Measurements from ENCODE around the gene KIF5C. TPM values are rescaled to one million over a fixed set of nuclear protein-coding genes. Genes with fewer than 3 reads are reported as not detected.

KIF5C gene
- total RNA-seq, 1 donor, result 0.36 TPM

GRCh38 chr2:148959745-148960144 is 84.7 kb downstream of the KIF5C start:
- no peaks in the 10 kb centered on the region for H4K20me1 ChIP-seq (ENCODE audit: insufficient read depth, low read length)
- H3K4me1 ChIP-seq (ENCODE audit: insufficient read depth, low read length), result no peaks in the 10 kb centered on the region
- TF ChIP-seq CTCF (IDR thresholded peaks at IDR 0.05; ENCODE audit: extremely low read depth, low read depth, low read length), result no peak
- H3K4me3 ChIP-seq (ENCODE audit: insufficient read depth, low read length), result no peak overlapping the region
- H3K27ac ChIP-seq (ENCODE audit: low read depth, low read length), result no peak overlapping the region
- H3K9me3 ChIP-seq (ENCODE audit: low read depth, low read length), result no peaks in the 10 kb centered on the region
- H3K79me2 ChIP-seq (ENCODE audit: insufficient read depth, low read length), result no peaks in the 10 kb centered on the region
- H3K36me3 ChIP-seq (ENCODE audit: insufficient read depth, low read length), result no peaks in the 10 kb centered on the region
- H2AFZ ChIP-seq (ENCODE audit: low read length), result no peak overlapping the region
- H3K4me2 ChIP-seq (ENCODE audit: insufficient read depth, low read length), result no peak overlapping the region
- no peaks in the 10 kb centered on the region for H3K27me3 ChIP-seq (ENCODE audit: insufficient read depth, low read length)
- DNase-seq (ENCODE audit: insufficient read length, low spot score, missing footprints), result no peak

GRCh38 chr2:148960483-148960882 is 85.5 kb downstream of the KIF5C start:
- no peaks in the 10 kb centered on the region for H3K4me1 ChIP-seq (ENCODE audit: insufficient read depth, low read length)
- no peak for TF ChIP-seq CTCF (IDR thresholded peaks at IDR 0.05; ENCODE audit: extremely low read depth, low read depth, low read length)
- no peak for DNase-seq (ENCODE audit: insufficient read length, low spot score, missing footprints)
- H4K20me1 ChIP-seq (ENCODE audit: insufficient read depth, low read length), result no peaks in the 10 kb centered on the region
- no peak overlapping the region for H3K4me2 ChIP-seq (ENCODE audit: insufficient read depth, low read length)
- H3K27ac ChIP-seq (ENCODE audit: low read depth, low read length), result no peak overlapping the region
- H3K9me3 ChIP-seq (ENCODE audit: low read depth, low read length), result no peaks in the 10 kb centered on the region
- H2AFZ ChIP-seq (ENCODE audit: low read length), result no peak overlapping the region
- H3K27me3 ChIP-seq (ENCODE audit: insufficient read depth, low read length), result no peaks in the 10 kb centered on the region
- H3K4me3 ChIP-seq (ENCODE audit: insufficient read depth, low read length), result no peak overlapping the region
- H3K79me2 ChIP-seq (ENCODE audit: insufficient read depth, low read length), result no peaks in the 10 kb centered on the region
- no peaks in the 10 kb centered on the region for H3K36me3 ChIP-seq (ENCODE audit: insufficient read depth, low read length)

GRCh38 chr2:148963461-148963860 is 88.4 kb downstream of the KIF5C start:
- Histone ChIP-seq H3K27me3 (ENCODE audit: insufficient read depth, low read length) (no peaks in the 10 kb centered on the region), H2AFZ (ENCODE audit: low read length) (no peak overlapping the region), H3K4me3 (ENCODE audit: insufficient read depth, low read length) (no peak overlapping the region), H3K27ac (ENCODE audit: low read depth, low read length) (no peak overlapping the region), H3K36me3 (ENCODE audit: insufficient read depth, low read length) (no peaks in the 10 kb centered on the region), H3K4me1 (ENCODE audit: insufficient read depth, low read length) (no peaks in the 10 kb centered on the region), H3K79me2 (ENCODE audit: insufficient read depth, low read length) (no peaks in the 10 kb centered on the region), H3K9me3 (ENCODE audit: low read depth, low read length) (no peaks in the 10 kb centered on the region), H3K4me2 (ENCODE audit: insufficient read depth, low read length) (no peak overlapping the region), H4K20me1 (ENCODE audit: insufficient read depth, low read length) (no peaks in the 10 kb centered on the region)
- no peak for TF ChIP-seq CTCF (IDR thresholded peaks at IDR 0.05; ENCODE audit: extremely low read depth, low read depth, low read length)
- no peak for DNase-seq (ENCODE audit: insufficient read length, low spot score, missing footprints)

GRCh38 chr2:148965623-148966437 is 90.8 kb downstream of the KIF5C start:
- Histone ChIP-seq H3K4me1 (ENCODE audit: insufficient read depth, low read length) (no peaks in the 10 kb centered on the region), H3K4me2 (ENCODE audit: insufficient read depth, low read length) (no peak overlapping the region), H3K36me3 (ENCODE audit: insufficient read depth, low read length) (no peaks in the 10 kb centered on the region), H3K27me3 (ENCODE audit: insufficient read depth, low read length) (no peaks in the 10 kb centered on the region), H3K9me3 (ENCODE audit: low read depth, low read length) (no peaks in the 10 kb centered on the region), H3K27ac (ENCODE audit: low read depth, low read length) (no peak overlapping the region), H2AFZ (ENCODE audit: low read length) (no peak overlapping the region), H3K79me2 (ENCODE audit: insufficient read depth, low read length) (no peaks in the 10 kb centered on the region), H3K4me3 (ENCODE audit: insufficient read depth, low read length) (no peak overlapping the region), H4K20me1 (ENCODE audit: insufficient read depth, low read length) (no peaks in the 10 kb centered on the region)
- TF ChIP-seq CTCF (IDR thresholded peaks at IDR 0.05; ENCODE audit: extremely low read depth, low read depth, low read length), result no peak
- DNase-seq (ENCODE audit: insufficient read length, low spot score, missing footprints), result no peak
